Measurements from ENCODE around the gene ALDH3A2.
A peak's percentile ranks its signal among the peaks of the same experiment; 100 is the strongest.

The ALDH3A2 gene

GRCh38 chr17:19648475-19649273 is at the start of gene ALDH3A2:
Gene ALDH3A2 (plus strand): TSS chr17:19648751. CDS start chr17:19648972, 221 bp downstream.
- DNase-seq: peak; percentile 95 to 97

- no peak for DNase-seq
Observed at GRCh38 chr17:19610311-19610710, 38.2 kb upstream of the ALDH3A2 start.

- DNase-seq: no peak
Observed at GRCh38 chr17:19610879-19611278, 37.7 kb upstream of the ALDH3A2 start.

GRCh38 chr17:19613979-19614378 is 34.6 kb upstream of the ALDH3A2 start:
- no peak for DNase-seq

GRCh38 chr17:19614900-19615299 is 33.7 kb upstream of the ALDH3A2 start:
- DNase-seq: no peak

GRCh38 chr17:19618015-19618414 is 30.5 kb upstream of the ALDH3A2 start:
- DNase-seq: no peak

GRCh38 chr17:19619705-19620325 is 28.7 kb upstream of the ALDH3A2 start:
- no peak for DNase-seq

GRCh38 chr17:19621697-19622096 is 26.9 kb upstream of the ALDH3A2 start:
- DNase-seq: no peak

- no peak for DNase-seq
Observed at GRCh38 chr17:19626079-19626478, 22.5 kb upstream of the ALDH3A2 start.

- DNase-seq: no peak
Observed at GRCh38 chr17:19629449-19629848, 19.1 kb upstream of the ALDH3A2 start.

- DNase-seq: no peak
Observed at GRCh38 chr17:19630035-19630434, 18.5 kb upstream of the ALDH3A2 start.

GRCh38 chr17:19630661-19631060 is 17.9 kb upstream of the ALDH3A2 start:
- no peak for DNase-seq

GRCh38 chr17:19631905-19632304 is 16.6 kb upstream of the ALDH3A2 start:
- no peak for DNase-seq

- no peak for DNase-seq
Observed at GRCh38 chr17:19641687-19642372, 6.7 kb upstream of the ALDH3A2 start.

GRCh38 chr17:19642373-19642893 is 6.1 kb upstream of the ALDH3A2 start:
- no peak for DNase-seq

GRCh38 chr17:19644493-19645210 is 3.9 kb upstream of the ALDH3A2 start:
- no peak for DNase-seq

- DNase-seq: peak; percentile 29 to 32
Observed at GRCh38 chr17:19645734-19646201, 2.8 kb upstream of the ALDH3A2 start.

- no peak for DNase-seq
Observed at GRCh38 chr17:19646788-19647696, 1.5 kb upstream of the ALDH3A2 start.

GRCh38 chr17:19647697-19648474 is 665 bp upstream of the ALDH3A2 start:
- no peak for DNase-seq

GRCh38 chr17:19649274-19649541 is 657 bp downstream of the ALDH3A2 start:
- no peak for DNase-seq

GRCh38 chr17:19650826-19651225 is 2.3 kb downstream of the ALDH3A2 start:
- DNase-seq: no peak

All from stimulated activated CD4-positive, alpha-beta T cell treated with anti-CD3 and anti-CD28 coated beads, Interleukin-4, amount 100 ng/mL, for 4 hours (primary cell).